OCI-LY7 (cell line): Measurements from ENCODE around the gene TCHH. TPM values are rescaled to one million over a fixed set of nuclear protein-coding genes. Genes with fewer than 3 reads are reported as not detected.

Experiments
- BruUV-seq: library from RNA; stranded (reverse); fragments of 400-500 nt; replicated peaks from 2 replicates; lab custom pipeline; 2021; lab: Mats Ljungman, UMichigan
- CTCF ChIA-PET: fragments of 300-600 bp; sonication (Branson Sonifier 250); formaldehyde crosslinking; loops from one replicate; lab custom pipeline; 2022; ENCODE audit warnings: antibody characterized with exemption; ENCODE audit not compliant: unreplicated experiment; lab: Charles Lee
- POLR2A ChIA-PET: fragments of 300-600 bp; sonication (Branson Sonifier 250); formaldehyde crosslinking; loops from one replicate; lab custom pipeline; 2022; ENCODE audit warnings: antibody characterized with exemption; lab: Charles Lee
- DNase-seq: peaks from one replicate; pipeline ENCODE4 v3.0.0-alpha.2; 2015; ENCODE audit warnings: low spot score
- H2AFZ ChIP-seq: fragments of 200-600 bp; sonication (generic), shearing (Covaris generic); 2 replicates; pipeline ENCODE4 v1.6.1; 2014; ENCODE audit warnings: mild to moderate bottlenecking, antibody characterized with exemption, low read length, moderate library complexity
- H3K27ac ChIP-seq: fragments of 200-600 bp; sonication (generic); 2 replicates; pipeline ENCODE4 v1.5.1; 2014; ENCODE audit warnings: mixed run types, low read depth, mild to moderate bottlenecking, moderate library complexity, low read length, inconsistent platforms; ENCODE audit not compliant: poor library complexity, severe bottlenecking
- H3K36me3 ChIP-seq: fragments of 200-600 bp; sonication (generic); 2 replicates; pipeline ENCODE4 v1.6.1; 2014; ENCODE audit warnings: mild to moderate bottlenecking, antibody characterized with exemption, low read length, moderate library complexity, mixed read lengths; ENCODE audit not compliant: insufficient read depth
- H3K4me1 ChIP-seq: fragments of 200-600 bp; sonication (generic); 2 replicates; pipeline ENCODE4 v1.5.1; 2014; ENCODE audit warnings: mild to moderate bottlenecking, low read length; ENCODE audit not compliant: insufficient read depth, poor library complexity, severe bottlenecking
- H3K4me2 ChIP-seq: fragments of 200-600 bp; sonication (generic); 2 replicates; pipeline ENCODE4 v1.6.1; 2014; ENCODE audit warnings: mild to moderate bottlenecking, low read length
- H3K4me3 ChIP-seq: fragments of 200-600 bp; sonication (generic); 2 replicates; pipeline ENCODE4 v1.5.1; 2014; ENCODE audit warnings: mild to moderate bottlenecking, low read depth, low read length; ENCODE audit not compliant: poor library complexity, severe bottlenecking
- H3K79me2 ChIP-seq: fragments of 200-600 bp; sonication (generic); 2 replicates; pipeline ENCODE4 v1.6.1; 2016; ENCODE audit warnings: low read depth, mild to moderate bottlenecking, low read length, moderate library complexity, mixed read lengths; ENCODE audit not compliant: insufficient read depth
- H3K9me2 ChIP-seq: fragments of 200-600 bp; sonication (generic); 2 replicates; pipeline ENCODE4 v1.6.1; 2016; ENCODE audit warnings: mild to moderate bottlenecking, low read length, mixed read lengths; ENCODE audit not compliant: insufficient read depth
- H3K9me3 ChIP-seq: fragments of 200-600 bp; sonication (generic); 2 replicates; pipeline ENCODE4 v1.6.1; 2014; ENCODE audit warnings: mild to moderate bottlenecking, mixed run types, low read length, mixed read lengths
- H4K20me1 ChIP-seq: fragments of 200-600 bp; sonication (generic); 2 replicates; pipeline ENCODE4 v1.6.1; 2014; ENCODE audit warnings: mild to moderate bottlenecking, antibody characterized with exemption, low read length, moderate library complexity, mixed read lengths; ENCODE audit not compliant: insufficient read depth
- CTCF ChIP-seq: fragments of 200-600 bp; sonication (generic); conservative IDR thresholded peaks from 2 replicates; pipeline ENCODE4 v1.5.1; 2014; ENCODE audit warnings: mild to moderate bottlenecking, antibody characterized with exemption, low read length, moderate library complexity, mixed read lengths
- EZH2phosphoT487 ChIP-seq: fragments of 200-600 bp; sonication (generic); IDR thresholded peaks from 2 replicates; pipeline ENCODE4 v1.6.1; 2018; ENCODE audit warnings: low read depth, borderline replicate concordance, mild to moderate bottlenecking, mixed run types, antibody characterized with exemption, low read length, moderate library complexity, mixed read lengths
- intact Hi-C: fragments of 100-400 bp; cut with micrococcal nuclease; formaldehyde crosslinking; loops from one replicate; pipeline ENCODE4 v1.10.0; 2022; ENCODE audit not compliant: unreplicated experiment
- total RNA-seq, 2 experiments: library from RNA; depleted of rRNA in 1 of 2; stranded (reverse); fragments of >200 nt in 1 of 2; shearing (Covaris generic) in 1 of 2; gene quantifications; 2 replicates each; pipeline ENCODE4 v1.2.3, GENCODE V29; 2014 to 2022

TCHH gene
- total RNA-seq, 2 experiments from 2014 or later: not detected

- Histone ChIP-seq H3K4me2 (no peak overlapping the region), H3K4me1 (no peaks in the 10 kb centered on the region), H3K9me2 (no peaks in the 10 kb centered on the region), H3K4me3 (no peak overlapping the region), H2AFZ (no peak overlapping the region), H4K20me1 (no peaks in the 10 kb centered on the region), H3K27ac (no peak overlapping the region), H3K9me3 (no peaks in the 10 kb centered on the region), H3K36me3 (no peaks in the 10 kb centered on the region), H3K79me2 (no peaks in the 10 kb centered on the region)
- TF ChIP-seq EZH2phosphoT487 (no peak), CTCF (no peak)
- CTCF ChIA-PET: no interaction called here
- POLR2A ChIA-PET: interaction anchor here (0.8 kb wide), 1 partner anchor 39 kb away, joined by 4 read pairs; no protein-coding TSS in a partner anchor
- intact Hi-C loops: loop anchor here (2.0 kb wide), 1 partner anchor 41 kb away; no protein-coding TSS in a partner anchor
- no peak for DNase-seq
- BruUV-seq: no TSS peak
These were observed 28.1 kb upstream of the TCHH start for GRCh38 chr1:152143150-152143887.

- no peak overlapping the region for H3K4me3 ChIP-seq
- no peaks in the 10 kb centered on the region for H4K20me1 ChIP-seq
- H3K79me2 ChIP-seq: no peaks in the 10 kb centered on the region
- no TSS peak for BruUV-seq
- no peak for TF ChIP-seq EZH2phosphoT487
- peak; percentile 79 for TF ChIP-seq CTCF
- H3K27ac ChIP-seq: no peak overlapping the region
- H3K9me3 ChIP-seq: no peaks in the 10 kb centered on the region
- H2AFZ ChIP-seq: no peak overlapping the region
- no peaks in the 10 kb centered on the region for H3K9me2 ChIP-seq
- DNase-seq: peak; percentile 24
- CTCF ChIA-PET: no interaction called here
- POLR2A ChIA-PET: no interaction called here
- no peak overlapping the region for H3K4me2 ChIP-seq
- intact Hi-C loops: loop anchor here (2.0 kb wide), 1 partner anchor 43 kb away; no protein-coding TSS in a partner anchor
- no peaks in the 10 kb centered on the region for H3K36me3 ChIP-seq
- no peaks in the 10 kb centered on the region for H3K4me1 ChIP-seq
These were observed 26.8 kb upstream of the TCHH start for GRCh38 chr1:152141971-152142584.

- ChIA-PET POLR2A (no interaction called here), CTCF (no interaction called here)
- Histone ChIP-seq H3K9me2 (no peaks in the 10 kb centered on the region), H4K20me1 (no peaks in the 10 kb centered on the region), H3K4me3 (no peak overlapping the region), H3K9me3 (no peaks in the 10 kb centered on the region), H3K27ac (no peak overlapping the region), H3K4me2 (no peak overlapping the region), H3K4me1 (no peaks in the 10 kb centered on the region), H3K36me3 (no peaks in the 10 kb centered on the region), H3K79me2 (no peaks in the 10 kb centered on the region), H2AFZ (no peak overlapping the region)
- no peak for DNase-seq
- TF ChIP-seq CTCF: no peak
- no peak for TF ChIP-seq EZH2phosphoT487
- no TSS peak for BruUV-seq
- intact Hi-C loops: no loop called here
These were observed 22.0 kb upstream of the TCHH start for GRCh38 chr1:152137215-152137614.
